GM12878 (cell line): ENCODE results near the gene TREM1. TPM values are rescaled to one million over a fixed set of nuclear protein-coding genes. Genes with fewer than 3 reads are reported as not detected.

Experiments used
- BHLHE40 ChIP-seq, 2 experiments: fragments of 450-650 bp in 1 of 2; IDR thresholded peaks; 2 replicates each; pipeline ENCODE4 v1.6.1; 2011 to 2017; ENCODE audit warnings: low read depth in 2 of 2, borderline replicate concordance in 1 of 2, improper control_type of control experiment in 1 of 2, low read length in 1 of 2, mild to moderate bottlenecking in 1 of 2
- HDAC6 ChIP-seq: fragments of 200-600 bp; sonication (generic); IDR thresholded peaks from one replicate; pipeline ENCODE4 v1.8.0; 2017; ENCODE audit warnings: antibody characterized with exemption; ENCODE audit not compliant: unreplicated experiment
- MTA3 ChIP-seq: IDR thresholded peaks from 2 replicates; pipeline ENCODE4 v1.6.1; 2012; ENCODE audit warnings: low read length, inconsistent platforms, borderline replicate concordance
- NRF1 ChIP-seq: conservative IDR thresholded peaks from 2 replicates; pipeline ENCODE4 v1.6.1; 2011; ENCODE audit warnings: mild to moderate bottlenecking, low read depth, low read length, improper control_type of control experiment
- RUNX3 ChIP-seq: IDR thresholded peaks from 2 replicates; pipeline ENCODE4 v1.6.1; 2012; ENCODE audit warnings: low read length, inconsistent platforms
- SMAD1 ChIP-seq: fragments of 450-650 bp; IDR thresholded peaks from 2 replicates; pipeline ENCODE4 v1.6.1; 2018; ENCODE audit warnings: mild to moderate bottlenecking, low read depth; ENCODE audit not compliant: partially characterized antibody
- SMAD5 ChIP-seq: IDR thresholded peaks from 2 replicates; pipeline ENCODE4 v1.6.1; 2016; ENCODE audit warnings: antibody characterized with exemption, low read depth
- SP1 ChIP-seq: IDR thresholded peaks from one replicate; pipeline ENCODE4 v1.6.1; 2011; ENCODE audit warnings: low read depth, low read length
- SREBF2 ChIP-seq: IDR thresholded peaks from 2 replicates; pipeline ENCODE4 v1.6.1; 2012; ENCODE audit warnings: mild to moderate bottlenecking, low read length
- ZNF622 ChIP-seq: fragments of 450-650 bp; IDR thresholded peaks from 2 replicates; pipeline ENCODE4 v1.6.1; 2017; ENCODE audit warnings: mild to moderate bottlenecking, inconsistent platforms
- polyA plus RNA-seq, 11 experiments: library from polyadenylated mRNA; depleted of rRNA in 4 of 11; unstranded in 6 of 11; stranded (reverse) in 5 of 11; fragments of >200 nt; fragmentation: Nextera tagmentation in 4 of 11; fragmentation: Illumina TruSeq in 1 of 11; extraction: Ambion mirVana in 4 of 11; extraction: Trizol in 1 of 11; gene quantifications; 1 replicate in 1 of 11; 2 replicates in 10 of 11; pipeline versions ENCODE4 v1.2.1 to v1.2.3, GENCODE V29; 2011 to 2016; ENCODE audit warnings: inconsistent platforms in 2 of 11, missing spikeins in 2 of 11, low read depth in 1 of 11
- total RNA-seq, 4 experiments: library from RNA; depleted of rRNA in 3 of 4; stranded (reverse); fragments of >200 nt in 3 of 4; fragmentation: Illumina TruSeq in 1 of 4; extraction: Trizol in 1 of 4; gene quantifications; 2 replicates each; pipeline versions ENCODE4 v1.2.1 to v1.2.3, GENCODE V29; 2013 to 2021
- TF ChIP-seq, protein P1 (sequence below): fragments of 450-650 bp; IDR thresholded peaks from 2 replicates; pipeline ENCODE4 v1.6.1; 2017; ENCODE audit warnings: low read depth, mild to moderate bottlenecking, moderate library complexity
- TF ChIP-seq, protein P2 (sequence below): IDR thresholded peaks from 2 replicates; pipeline ENCODE4 v1.6.1; 2011; ENCODE audit warnings: borderline replicate concordance, low read depth, mild to moderate bottlenecking, moderate library complexity, low read length; ENCODE audit not compliant: insufficient read depth, poor library complexity, severe bottlenecking
- TF ChIP-seq, protein P3 (sequence below): fragments of 450-650 bp; formaldehyde crosslinking; IDR thresholded peaks from 2 replicates; pipeline ENCODE4 v1.5.0; 2022; ENCODE audit warnings: mild to moderate bottlenecking, missing genetic modification characterization
- TF ChIP-seq, protein P4 (sequence below): IDR thresholded peaks from 2 replicates; pipeline ENCODE4 v1.6.1; 2012; ENCODE audit warnings: improper control_type of control experiment, low read depth, low read length; ENCODE audit not compliant: insufficient replicate concordance
- TF ChIP-seq, protein P5 (sequence below): IDR thresholded peaks from 2 replicates; pipeline ENCODE4 v1.6.1; 2012; ENCODE audit warnings: low read length, inconsistent platforms

The TREM1 gene
- total and polyA plus RNA-seq, 10 of the 15 experiments (the other 5 are each of a cell fraction or from before 2014, with no cell fraction given), result 0.09 to 2.6 (median 0.28) TPM; not detected in 2

DNA sequence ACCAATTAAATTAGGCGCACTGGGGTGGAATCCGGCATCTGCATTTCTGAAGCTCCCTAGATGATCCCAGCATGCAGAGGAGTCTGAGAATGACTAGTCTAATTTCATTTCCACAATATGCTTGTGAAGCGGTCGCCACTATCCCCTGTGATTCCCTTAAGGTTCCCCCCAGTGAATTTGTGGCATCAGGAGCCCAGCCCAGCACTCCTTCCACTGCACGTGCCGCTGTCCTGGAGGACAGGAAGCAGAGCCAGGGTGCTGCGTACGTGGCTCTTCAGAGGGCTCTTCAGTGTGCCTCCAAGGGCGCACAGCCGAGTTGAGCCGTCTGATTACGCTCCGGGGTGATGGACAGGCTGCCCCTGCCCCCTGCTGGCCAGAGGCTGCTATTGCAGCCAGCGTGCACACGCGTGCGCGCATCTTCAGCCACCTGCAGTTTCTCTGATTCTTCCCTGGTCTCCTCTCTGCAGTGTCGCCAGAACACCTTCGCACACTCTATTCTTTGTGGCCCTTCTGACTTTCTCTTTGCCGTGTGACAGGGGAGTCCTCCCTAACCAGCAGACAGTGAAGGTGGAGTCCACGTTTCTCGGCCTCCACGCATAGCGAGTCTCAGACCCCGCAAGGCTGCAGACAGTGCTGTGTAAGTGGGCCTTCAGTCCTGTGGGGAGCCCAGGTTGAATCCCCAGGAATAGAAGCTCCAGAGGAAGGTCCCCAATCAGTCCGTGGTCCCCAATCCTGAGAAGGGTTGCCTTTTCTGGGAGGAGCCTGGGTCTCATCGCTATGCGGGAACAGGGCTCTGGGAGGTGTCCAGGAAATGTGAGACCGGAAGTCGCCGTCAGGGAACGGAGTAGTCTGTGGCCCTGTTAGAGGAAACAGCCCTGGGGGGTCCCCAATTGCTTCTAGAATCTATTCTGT is 32.4 kb upstream of the TREM1 start (continued):
- TF ChIP-seq, protein P1, sequence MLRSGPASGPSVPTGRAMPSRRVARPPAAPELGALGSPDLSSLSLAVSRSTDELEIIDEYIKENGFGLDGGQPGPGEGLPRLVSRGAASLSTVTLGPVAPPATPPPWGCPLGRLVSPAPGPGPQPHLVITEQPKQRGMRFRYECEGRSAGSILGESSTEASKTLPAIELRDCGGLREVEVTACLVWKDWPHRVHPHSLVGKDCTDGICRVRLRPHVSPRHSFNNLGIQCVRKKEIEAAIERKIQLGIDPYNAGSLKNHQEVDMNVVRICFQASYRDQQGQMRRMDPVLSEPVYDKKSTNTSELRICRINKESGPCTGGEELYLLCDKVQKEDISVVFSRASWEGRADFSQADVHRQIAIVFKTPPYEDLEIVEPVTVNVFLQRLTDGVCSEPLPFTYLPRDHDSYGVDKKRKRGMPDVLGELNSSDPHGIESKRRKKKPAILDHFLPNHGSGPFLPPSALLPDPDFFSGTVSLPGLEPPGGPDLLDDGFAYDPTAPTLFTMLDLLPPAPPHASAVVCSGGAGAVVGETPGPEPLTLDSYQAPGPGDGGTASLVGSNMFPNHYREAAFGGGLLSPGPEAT, result peak; percentile 72; the same call in 1 of the 2 replicates
- TF ChIP-seq SP1 (peak; percentile 55), HDAC6 (peak; percentile 31), ZNF622 (no peak; the same call in 1 of the 2 replicates), NRF1 (0 out of 2 replicates have a peak, but pooled peaks have one; percentile 8), RUNX3 (no peak), MTA3 (no peak), SMAD1 (no peak), SREBF2 (no peak), BHLHE40 (IDR thresholded peaks at IDR 0.05; ENCODE audit: borderline replicate concordance in 1 of 2, low read depth in 2 of 2, low read length in 1 of 2) (peak; percentile 95 to 98), SMAD5 (no peak)
- TF ChIP-seq, protein P2, sequence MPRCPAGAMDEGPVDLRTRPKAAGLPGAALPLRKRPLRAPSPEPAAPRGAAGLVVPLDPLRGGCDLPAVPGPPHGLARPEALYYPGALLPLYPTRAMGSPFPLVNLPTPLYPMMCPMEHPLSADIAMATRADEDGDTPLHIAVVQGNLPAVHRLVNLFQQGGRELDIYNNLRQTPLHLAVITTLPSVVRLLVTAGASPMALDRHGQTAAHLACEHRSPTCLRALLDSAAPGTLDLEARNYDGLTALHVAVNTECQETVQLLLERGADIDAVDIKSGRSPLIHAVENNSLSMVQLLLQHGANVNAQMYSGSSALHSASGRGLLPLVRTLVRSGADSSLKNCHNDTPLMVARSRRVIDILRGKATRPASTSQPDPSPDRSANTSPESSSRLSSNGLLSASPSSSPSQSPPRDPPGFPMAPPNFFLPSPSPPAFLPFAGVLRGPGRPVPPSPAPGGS, result no peak
- TF ChIP-seq, protein P3, sequence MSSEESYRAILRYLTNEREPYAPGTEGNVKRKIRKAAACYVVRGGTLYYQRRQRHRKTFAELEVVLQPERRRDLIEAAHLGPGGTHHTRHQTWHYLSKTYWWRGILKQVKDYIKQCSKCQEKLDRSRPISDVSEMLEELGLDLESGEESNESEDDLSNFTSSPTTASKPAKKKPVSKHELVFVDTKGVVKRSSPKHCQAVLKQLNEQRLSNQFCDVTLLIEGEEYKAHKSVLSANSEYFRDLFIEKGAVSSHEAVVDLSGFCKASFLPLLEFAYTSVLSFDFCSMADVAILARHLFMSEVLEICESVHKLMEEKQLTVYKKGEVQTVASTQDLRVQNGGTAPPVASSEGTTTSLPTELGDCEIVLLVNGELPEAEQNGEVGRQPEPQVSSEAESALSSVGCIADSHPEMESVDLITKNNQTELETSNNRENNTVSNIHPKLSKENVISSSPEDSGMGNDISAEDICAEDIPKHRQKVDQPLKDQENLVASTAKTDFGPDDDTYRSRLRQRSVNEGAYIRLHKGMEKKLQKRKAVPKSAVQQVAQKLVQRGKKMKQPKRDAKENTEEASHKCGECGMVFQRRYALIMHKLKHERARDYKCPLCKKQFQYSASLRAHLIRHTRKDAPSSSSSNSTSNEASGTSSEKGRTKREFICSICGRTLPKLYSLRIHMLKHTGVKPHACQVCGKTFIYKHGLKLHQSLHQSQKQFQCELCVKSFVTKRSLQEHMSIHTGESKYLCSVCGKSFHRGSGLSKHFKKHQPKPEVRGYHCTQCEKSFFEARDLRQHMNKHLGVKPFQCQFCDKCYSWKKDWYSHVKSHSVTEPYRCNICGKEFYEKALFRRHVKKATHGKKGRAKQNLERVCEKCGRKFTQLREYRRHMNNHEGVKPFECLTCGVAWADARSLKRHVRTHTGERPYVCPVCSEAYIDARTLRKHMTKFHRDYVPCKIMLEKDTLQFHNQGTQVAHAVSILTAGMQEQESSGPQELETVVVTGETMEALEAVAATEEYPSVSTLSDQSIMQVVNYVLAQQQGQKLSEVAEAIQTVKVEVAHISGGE, result no peak
- TF ChIP-seq, protein P4, sequence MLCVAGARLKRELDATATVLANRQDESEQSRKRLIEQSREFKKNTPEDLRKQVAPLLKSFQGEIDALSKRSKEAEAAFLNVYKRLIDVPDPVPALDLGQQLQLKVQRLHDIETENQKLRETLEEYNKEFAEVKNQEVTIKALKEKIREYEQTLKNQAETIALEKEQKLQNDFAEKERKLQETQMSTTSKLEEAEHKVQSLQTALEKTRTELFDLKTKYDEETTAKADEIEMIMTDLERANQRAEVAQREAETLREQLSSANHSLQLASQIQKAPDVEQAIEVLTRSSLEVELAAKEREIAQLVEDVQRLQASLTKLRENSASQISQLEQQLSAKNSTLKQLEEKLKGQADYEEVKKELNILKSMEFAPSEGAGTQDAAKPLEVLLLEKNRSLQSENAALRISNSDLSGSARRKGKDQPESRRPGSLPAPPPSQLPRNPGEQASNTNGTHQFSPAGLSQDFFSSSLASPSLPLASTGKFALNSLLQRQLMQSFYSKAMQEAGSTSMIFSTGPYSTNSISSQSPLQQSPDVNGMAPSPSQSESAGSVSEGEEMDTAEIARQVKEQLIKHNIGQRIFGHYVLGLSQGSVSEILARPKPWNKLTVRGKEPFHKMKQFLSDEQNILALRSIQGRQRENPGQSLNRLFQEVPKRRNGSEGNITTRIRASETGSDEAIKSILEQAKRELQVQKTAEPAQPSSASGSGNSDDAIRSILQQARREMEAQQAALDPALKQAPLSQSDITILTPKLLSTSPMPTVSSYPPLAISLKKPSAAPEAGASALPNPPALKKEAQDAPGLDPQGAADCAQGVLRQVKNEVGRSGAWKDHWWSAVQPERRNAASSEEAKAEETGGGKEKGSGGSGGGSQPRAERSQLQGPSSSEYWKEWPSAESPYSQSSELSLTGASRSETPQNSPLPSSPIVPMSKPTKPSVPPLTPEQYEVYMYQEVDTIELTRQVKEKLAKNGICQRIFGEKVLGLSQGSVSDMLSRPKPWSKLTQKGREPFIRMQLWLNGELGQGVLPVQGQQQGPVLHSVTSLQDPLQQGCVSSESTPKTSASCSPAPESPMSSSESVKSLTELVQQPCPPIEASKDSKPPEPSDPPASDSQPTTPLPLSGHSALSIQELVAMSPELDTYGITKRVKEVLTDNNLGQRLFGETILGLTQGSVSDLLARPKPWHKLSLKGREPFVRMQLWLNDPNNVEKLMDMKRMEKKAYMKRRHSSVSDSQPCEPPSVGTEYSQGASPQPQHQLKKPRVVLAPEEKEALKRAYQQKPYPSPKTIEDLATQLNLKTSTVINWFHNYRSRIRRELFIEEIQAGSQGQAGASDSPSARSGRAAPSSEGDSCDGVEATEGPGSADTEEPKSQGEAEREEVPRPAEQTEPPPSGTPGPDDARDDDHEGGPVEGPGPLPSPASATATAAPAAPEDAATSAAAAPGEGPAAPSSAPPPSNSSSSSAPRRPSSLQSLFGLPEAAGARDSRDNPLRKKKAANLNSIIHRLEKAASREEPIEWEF, result no peak
- TF ChIP-seq, protein P5, sequence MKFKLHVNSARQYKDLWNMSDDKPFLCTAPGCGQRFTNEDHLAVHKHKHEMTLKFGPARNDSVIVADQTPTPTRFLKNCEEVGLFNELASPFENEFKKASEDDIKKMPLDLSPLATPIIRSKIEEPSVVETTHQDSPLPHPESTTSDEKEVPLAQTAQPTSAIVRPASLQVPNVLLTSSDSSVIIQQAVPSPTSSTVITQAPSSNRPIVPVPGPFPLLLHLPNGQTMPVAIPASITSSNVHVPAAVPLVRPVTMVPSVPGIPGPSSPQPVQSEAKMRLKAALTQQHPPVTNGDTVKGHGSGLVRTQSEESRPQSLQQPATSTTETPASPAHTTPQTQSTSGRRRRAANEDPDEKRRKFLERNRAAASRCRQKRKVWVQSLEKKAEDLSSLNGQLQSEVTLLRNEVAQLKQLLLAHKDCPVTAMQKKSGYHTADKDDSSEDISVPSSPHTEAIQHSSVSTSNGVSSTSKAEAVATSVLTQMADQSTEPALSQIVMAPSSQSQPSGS, result no peak
